Mucosa of stomach (tissue), 1 donor: ENCODE measurements around the gene TRIM17.
A peak's percentile ranks its signal among the peaks of the same experiment; 100 is the strongest.

ENCODE experiments used
- H3K27me3 ChIP-seq: one replicate; pipeline ENCODE4 v1.7.0; 2013; ENCODE audit warnings: mild to moderate bottlenecking, low read length; ENCODE audit not compliant: control insufficient read depth, insufficient read depth
- H3K36me3 ChIP-seq: one replicate; pipeline ENCODE4 v1.7.0; 2013; ENCODE audit warnings: low read length; ENCODE audit not compliant: control insufficient read depth, insufficient read depth
- H3K4me1 ChIP-seq: one replicate; pipeline ENCODE4 v1.7.0; 2013; ENCODE audit warnings: mild to moderate bottlenecking, low read length; ENCODE audit not compliant: control insufficient read depth, insufficient read depth
- H3K4me3 ChIP-seq: one replicate; pipeline ENCODE4 v1.7.0; 2013; ENCODE audit warnings: low read length
- H3K9ac ChIP-seq: one replicate; pipeline ENCODE4 v1.7.0; 2013; ENCODE audit warnings: mild to moderate bottlenecking, low read length, moderate library complexity
- H3K9me3 ChIP-seq: one replicate; pipeline ENCODE4 v1.7.0; 2013; ENCODE audit warnings: mild to moderate bottlenecking, low read length, moderate library complexity; ENCODE audit not compliant: control insufficient read depth
- donor health status: Pancreatic carcinoma.

Gene TRIM17

DNA sequence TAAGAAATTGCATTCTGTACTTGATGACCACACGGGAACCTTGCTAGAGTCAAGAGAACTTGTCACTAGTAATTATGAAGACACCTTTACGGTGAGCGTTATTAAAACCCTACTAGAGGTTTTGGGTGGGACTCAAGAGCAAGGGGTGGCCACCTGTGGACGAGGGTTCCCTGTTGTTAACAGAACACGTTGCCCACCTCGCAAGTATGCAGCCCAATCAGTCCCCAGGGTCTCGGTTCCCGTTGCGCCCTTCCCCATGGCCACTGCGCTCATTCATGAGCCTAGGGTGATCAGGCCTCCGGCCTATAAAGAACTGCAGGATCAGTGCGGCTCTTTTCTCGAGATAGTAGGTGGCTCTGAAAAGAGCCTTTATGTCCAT lies 40.3 kb upstream of the TRIM17 start:
- Histone ChIP-seq H3K36me3 (no peaks in the 10 kb centered on the region), H3K4me3 (peak overlapping the region; percentile 28), H3K4me1 (peaks cover 10% of the 10 kb centered on the region), H3K27me3 (peaks cover 7% of the 10 kb centered on the region), H3K9me3 (no peaks in the 10 kb centered on the region), H3K9ac (peak overlapping the region; percentile 63)

DNA sequence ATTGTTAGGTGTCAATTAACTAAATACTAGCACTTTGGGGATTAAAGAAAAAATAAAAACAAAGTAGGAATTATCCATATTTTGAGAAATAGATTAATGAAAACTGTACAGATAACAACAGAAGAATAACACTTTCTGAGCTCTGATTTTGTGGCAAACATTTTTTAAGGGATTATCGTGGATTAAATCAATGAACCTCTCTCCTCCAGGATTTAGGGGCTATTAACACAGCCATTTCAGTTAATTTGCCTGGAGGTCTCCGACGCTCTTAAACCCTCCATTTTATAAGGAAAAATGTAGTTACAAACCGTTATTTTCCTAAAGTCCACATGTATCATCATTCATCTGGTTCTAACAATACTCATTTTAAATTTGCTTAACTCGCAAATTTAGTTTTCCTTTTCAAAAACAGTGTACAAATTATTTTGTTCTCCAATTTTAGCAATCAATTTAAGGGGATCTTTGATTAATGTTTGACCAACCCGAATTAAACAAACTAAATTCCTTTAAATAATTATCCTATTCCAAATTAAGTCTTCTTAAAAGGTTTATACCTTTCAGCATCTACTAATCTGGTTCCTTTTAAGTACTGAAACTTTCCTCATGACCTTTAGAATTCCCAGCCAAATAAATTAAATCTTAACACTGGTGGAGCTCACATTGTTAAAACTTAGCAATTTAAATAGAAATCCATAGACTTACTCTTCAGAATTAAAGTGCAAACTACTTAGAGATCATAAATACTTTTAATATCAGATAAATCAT lies 39.8 kb upstream of the TRIM17 start:
- Histone ChIP-seq H3K9ac (peak overlapping the region; percentile 63), H3K36me3 (no peaks in the 10 kb centered on the region), H3K4me1 (peaks cover 10% of the 10 kb centered on the region), H3K9me3 (no peaks in the 10 kb centered on the region), H3K27me3 (peaks cover 7% of the 10 kb centered on the region), H3K4me3 (peak overlapping the region; percentile 28)

DNA sequence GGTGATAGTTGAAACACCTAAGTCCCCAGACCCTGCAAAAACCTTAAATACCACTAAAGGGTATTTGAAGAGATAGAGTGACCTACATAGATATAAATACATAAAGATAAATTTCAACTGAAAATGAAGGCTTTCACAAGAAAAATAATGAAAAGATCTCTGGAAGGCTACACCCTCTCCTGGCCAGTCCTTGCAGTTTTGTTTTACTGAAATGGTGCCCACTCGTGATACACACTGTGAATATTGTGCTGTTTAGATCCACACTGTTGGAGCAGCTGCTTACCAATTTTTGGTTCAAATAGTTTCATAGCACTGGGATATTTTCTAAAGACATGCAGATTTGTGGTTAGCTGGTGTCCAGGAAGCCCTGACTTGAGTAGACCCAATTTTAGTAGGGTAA lies 39.1 kb upstream of the TRIM17 start:
- Histone ChIP-seq H3K4me1 (peaks cover 10% of the 10 kb centered on the region), H3K9ac (no peak overlapping the region), H3K9me3 (no peaks in the 10 kb centered on the region), H3K27me3 (peaks cover 2% of the 10 kb centered on the region), H3K36me3 (no peaks in the 10 kb centered on the region), H3K4me3 (no peak overlapping the region)

DNA sequence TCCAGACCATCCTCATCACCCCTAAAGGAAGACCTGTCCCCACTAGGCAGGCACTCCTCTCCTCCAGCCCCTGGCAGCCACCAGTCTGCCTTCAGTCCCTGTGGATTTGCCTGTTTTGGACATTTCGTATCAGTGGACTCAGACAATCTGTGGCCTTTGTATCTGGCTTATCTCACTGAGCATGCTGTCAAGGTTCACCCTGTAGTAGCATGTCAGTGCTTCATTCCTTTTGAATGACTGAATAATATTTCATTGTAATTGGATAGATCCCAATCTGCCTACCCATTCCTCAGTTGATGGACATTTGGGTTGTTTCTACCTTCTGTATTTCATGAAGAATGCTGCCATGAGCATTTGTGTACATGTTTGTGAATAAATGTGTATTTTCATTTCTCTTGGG lies 37.6 kb upstream of the TRIM17 start:
- Histone ChIP-seq H3K4me1 (peaks cover 6% of the 10 kb centered on the region), H3K9me3 (no peaks in the 10 kb centered on the region), H3K36me3 (no peaks in the 10 kb centered on the region), H3K9ac (no peak overlapping the region), H3K4me3 (no peak overlapping the region), H3K27me3 (no peaks in the 10 kb centered on the region)

DNA sequence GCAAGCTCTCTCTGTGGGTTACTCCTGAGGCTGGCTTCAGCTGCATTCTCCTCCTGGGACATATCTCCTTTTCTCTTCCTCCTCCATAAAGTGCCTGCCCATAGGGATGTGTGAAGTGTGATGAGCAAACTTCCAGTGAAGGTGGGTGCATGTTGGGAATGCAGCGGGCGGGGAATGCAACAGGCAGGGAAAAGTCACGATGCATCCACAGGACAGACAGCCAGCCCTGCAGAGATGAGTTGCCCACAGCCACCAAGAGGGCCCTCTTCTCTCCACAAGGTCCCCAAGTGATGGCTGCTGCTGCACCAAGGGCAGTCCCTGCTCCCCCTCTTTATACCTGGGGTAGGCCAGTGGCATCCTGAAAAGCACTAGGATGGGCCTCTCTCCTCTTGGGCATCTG lies 37.0 kb upstream of the TRIM17 start:
- H3K4me1 ChIP-seq, result no peaks in the 10 kb centered on the region
- no peak overlapping the region for H3K4me3 ChIP-seq
- H3K9ac ChIP-seq, result no peak overlapping the region
- no peaks in the 10 kb centered on the region for H3K9me3 ChIP-seq
- H3K36me3 ChIP-seq, result no peaks in the 10 kb centered on the region
- H3K27me3 ChIP-seq, result no peaks in the 10 kb centered on the region

DNA sequence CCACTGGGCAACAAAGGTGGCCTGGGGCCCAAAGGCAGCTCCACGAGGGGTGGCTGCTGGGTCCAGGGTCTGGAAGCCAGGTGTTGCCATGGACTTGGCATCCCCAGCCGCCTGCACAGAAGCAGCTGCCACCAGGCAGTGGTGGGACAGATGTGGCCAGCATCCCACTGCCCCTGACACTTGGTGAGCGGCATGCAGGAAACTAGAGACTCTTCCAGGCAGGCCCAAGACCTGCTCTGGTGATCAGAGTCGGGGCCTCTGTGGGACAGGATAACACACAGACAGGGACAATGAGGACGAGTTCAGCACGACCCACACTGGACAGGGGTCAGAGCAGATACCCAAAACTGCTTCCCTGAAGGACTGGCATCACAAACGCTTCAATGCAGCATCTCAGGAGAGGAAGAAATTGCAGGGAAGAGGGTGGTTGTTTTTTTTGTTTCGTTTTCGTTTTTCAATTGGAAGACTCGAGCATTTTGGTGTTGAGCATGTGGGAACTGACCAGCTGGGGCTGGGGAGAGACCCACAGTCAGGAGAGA lies 36.4 kb upstream of the TRIM17 start:
- Histone ChIP-seq H3K9me3 (no peaks in the 10 kb centered on the region), H3K9ac (no peak overlapping the region), H3K27me3 (peaks cover 2% of the 10 kb centered on the region), H3K36me3 (no peaks in the 10 kb centered on the region), H3K4me3 (no peak overlapping the region), H3K4me1 (no peaks in the 10 kb centered on the region)

DNA sequence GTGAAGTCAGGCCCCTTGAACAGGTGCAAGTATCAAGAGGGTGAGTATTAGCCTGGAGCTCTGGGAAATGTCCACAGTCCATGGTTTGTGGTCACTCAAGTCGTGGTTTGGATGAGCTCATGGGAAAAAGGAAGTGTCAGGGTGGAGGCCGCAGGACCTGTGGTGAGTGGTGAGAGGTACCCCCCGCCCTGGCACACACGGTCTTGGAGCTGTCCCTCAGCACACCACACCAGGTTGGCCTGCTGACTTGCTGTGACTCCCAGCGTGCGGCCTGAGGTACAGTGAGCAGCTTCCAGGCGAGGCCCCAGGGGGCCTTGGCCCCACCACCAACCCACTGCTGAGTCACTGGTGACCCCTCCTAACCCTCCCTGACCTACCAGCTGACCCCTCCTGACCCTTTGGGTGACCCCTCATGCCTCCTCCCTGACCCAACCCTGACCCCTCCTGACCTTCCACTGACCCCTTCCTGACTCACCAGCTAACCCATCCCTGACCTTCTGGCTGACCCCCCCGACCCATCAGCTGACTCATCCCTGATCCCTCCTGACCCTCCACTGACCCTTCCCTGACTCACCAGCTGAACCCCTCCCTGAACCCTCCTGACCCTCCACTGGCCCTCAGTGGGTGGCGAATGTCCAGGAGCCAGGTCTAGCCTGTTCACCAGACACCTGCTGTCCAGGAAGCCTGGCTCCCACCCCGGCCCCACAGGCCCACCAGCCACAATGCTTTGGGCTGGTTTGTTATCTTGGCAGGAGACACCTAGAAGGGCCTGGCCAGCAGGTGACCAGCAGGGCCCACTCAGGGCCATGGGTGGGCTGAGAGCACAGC lies 35.7 kb upstream of the TRIM17 start:
- Histone ChIP-seq H3K36me3 (no peaks in the 10 kb centered on the region), H3K9ac (no peak overlapping the region), H3K9me3 (no peaks in the 10 kb centered on the region), H3K4me3 (no peak overlapping the region), H3K4me1 (no peaks in the 10 kb centered on the region), H3K27me3 (peaks cover 4% of the 10 kb centered on the region)

DNA sequence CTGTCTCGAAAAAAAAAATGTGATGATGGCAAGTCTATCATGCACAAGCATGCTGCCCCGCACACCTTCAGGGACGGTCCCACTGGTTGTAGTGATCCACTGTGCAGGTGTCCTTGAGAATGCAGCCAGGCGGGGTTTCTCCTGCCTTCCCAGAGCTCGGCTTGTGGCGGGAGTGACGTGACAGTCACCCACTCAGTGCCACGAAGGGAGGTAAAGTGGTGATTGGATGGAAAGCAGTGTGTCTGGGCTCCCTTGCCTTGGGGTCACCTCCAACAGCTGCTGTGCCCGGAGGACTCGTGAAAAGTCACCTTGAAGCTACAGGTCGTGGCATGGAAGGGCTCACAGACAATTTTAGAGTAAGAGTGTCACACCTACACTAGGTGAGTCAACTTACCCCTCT lies 33.5 kb upstream of the TRIM17 start:
- Histone ChIP-seq H3K9ac (no peak overlapping the region), H3K4me1 (peaks cover 11% of the 10 kb centered on the region), H3K36me3 (no peaks in the 10 kb centered on the region), H3K9me3 (no peaks in the 10 kb centered on the region), H3K27me3 (peaks cover 21% of the 10 kb centered on the region), H3K4me3 (no peak overlapping the region)

DNA sequence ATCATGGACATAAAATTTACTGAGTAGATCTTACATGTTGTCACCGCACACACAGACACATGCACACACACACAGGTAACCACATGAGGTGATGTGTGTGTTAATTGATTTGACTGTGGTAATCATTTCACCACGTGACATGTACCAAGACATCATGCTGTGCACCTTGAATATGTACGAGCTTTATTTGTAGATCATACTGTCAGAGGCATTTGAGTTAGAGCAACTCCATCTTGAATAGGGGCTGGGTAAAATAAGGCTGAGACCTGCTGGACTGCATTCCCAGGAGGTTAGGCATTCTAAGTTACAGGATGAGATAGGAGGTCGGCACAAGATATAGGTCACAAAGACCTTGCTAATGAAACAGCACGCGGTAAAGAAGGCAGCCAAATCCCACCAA lies 31.7 kb upstream of the TRIM17 start:
- Histone ChIP-seq H3K27me3 (peaks cover 39% of the 10 kb centered on the region), H3K36me3 (no peaks in the 10 kb centered on the region), H3K4me1 (peaks cover 12% of the 10 kb centered on the region), H3K4me3 (no peak overlapping the region), H3K9me3 (no peaks in the 10 kb centered on the region), H3K9ac (no peak overlapping the region)

DNA sequence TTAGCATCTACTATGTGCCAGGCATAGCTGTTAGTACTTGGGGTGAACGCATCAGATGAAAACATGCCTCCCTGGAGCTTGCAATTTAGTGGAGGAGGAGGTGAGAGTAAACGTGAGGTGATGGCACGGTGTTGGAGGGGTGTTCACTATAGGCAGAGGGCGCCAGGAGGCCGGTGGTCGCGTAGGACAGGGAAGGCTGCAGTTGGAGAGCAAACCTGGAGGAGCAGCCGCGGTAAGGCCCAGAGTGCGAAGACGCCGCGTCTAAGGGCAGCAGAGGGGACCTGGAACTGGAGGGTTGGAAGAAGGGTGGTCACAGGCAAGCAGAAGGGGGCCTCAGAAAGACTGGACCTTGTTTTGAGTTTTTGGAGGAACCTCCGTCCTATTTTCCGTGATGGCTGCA lies 30.2 kb upstream of the TRIM17 start:
- Histone ChIP-seq H3K9me3 (no peaks in the 10 kb centered on the region), H3K4me3 (no peak overlapping the region), H3K36me3 (no peaks in the 10 kb centered on the region), H3K27me3 (peaks cover 42% of the 10 kb centered on the region), H3K9ac (no peak overlapping the region), H3K4me1 (peaks cover 12% of the 10 kb centered on the region)

DNA sequence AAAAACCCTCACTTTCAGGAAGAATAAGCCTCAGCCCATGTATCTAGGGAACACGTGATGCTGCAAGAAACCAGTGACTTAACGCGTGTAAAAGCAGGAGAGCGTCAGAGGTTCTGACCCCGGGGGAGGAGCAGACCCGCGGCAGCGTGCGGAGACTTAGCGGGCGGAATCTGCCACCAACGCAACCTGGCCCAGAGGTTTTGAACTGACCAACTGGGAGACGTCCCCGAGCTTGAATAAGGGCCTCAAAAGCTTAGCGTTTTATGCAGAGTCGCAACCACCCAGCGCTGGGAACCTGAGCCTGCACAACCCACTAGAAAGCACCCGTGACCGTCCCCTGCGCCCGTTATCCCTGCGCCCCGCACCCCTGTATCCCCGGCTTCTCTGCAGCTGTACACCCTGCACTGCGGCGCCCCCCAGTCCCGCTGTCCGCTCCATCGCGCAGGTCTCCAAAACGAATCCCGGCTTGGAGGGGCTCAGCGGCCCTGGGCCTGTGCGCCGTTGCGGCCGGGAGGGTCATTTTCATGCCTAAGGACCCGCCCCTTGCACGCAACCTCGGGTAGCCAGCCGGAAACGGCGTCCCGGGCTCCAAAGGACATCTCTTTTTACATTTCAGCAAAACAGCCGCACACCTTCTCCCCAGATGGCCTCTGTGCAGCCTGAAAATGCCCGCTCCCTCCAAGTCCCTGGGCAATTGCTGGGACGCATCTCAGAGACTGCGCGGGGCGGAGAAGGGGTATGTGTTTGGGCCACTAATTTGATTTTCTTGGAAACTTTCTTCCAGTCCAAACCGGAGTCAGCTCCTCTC lies 29.4 kb upstream of the TRIM17 start:
- H3K9ac ChIP-seq, result peak overlapping the region; percentile 31
- H3K9me3 ChIP-seq, result no peaks in the 10 kb centered on the region
- H3K36me3 ChIP-seq, result no peaks in the 10 kb centered on the region
- H3K27me3 ChIP-seq, result peaks cover 46% of the 10 kb centered on the region
- H3K4me1 ChIP-seq, result peaks cover 12% of the 10 kb centered on the region
- no peak overlapping the region for H3K4me3 ChIP-seq

DNA sequence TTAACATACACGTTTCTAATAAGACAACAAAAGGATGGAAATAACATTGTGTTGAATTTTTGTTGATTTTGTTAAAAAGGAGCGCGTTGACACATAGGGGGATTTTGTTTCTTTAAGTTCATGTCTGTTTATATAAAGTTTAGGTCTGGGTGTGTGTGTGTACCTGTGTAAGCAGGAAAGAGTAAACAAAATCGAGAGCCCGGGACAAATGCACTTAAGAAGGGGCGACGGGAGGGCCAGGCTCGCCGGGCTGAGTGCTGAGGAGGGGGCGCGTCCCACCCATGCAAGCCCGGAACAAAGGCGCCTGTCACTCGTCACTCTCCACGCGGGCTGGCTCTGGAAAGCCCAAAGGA lies 28.8 kb upstream of the TRIM17 start:
- Histone ChIP-seq H3K4me1 (peaks cover 12% of the 10 kb centered on the region), H3K4me3 (no peak overlapping the region), H3K9ac (peak overlapping the region; percentile 31), H3K9me3 (no peaks in the 10 kb centered on the region), H3K36me3 (no peaks in the 10 kb centered on the region), H3K27me3 (peaks cover 52% of the 10 kb centered on the region)
